HCT116 (cell line): Measurements from ENCODE around the gene PTPN1. TPM values are rescaled to one million over a fixed set of nuclear protein-coding genes. Genes with fewer than 3 reads are reported as not detected.

ENCODE experiments used
- ATAC-seq: fragments of 200-7000 bp; cut with Tn5 transposase; 2 replicates; pipeline ENCODE4 v1.9.1; 2020; ENCODE audit warnings: mild to moderate bottlenecking, moderate library complexity
- BruUV-seq: library from RNA; stranded (reverse); fragments of 400-500 nt; replicated peaks from 2 replicates; lab custom pipeline; 2021; lab: Mats Ljungman, UMichigan
- CTCF ChIA-PET: fragments of 300-600 bp; sonication (Branson Sonifier 250); formaldehyde crosslinking; loops from one replicate; lab custom pipeline; 2021; ENCODE audit warnings: antibody characterized with exemption; lab: Charles Lee
- POLR2A ChIA-PET: fragments of 300-600, 350-600 bp; sonication (Branson Sonifier 250); formaldehyde crosslinking; loops from one replicate; lab custom pipeline; 2021; ENCODE audit warnings: antibody characterized with exemption; lab: Charles Lee
- RAD21 ChIA-PET, 2 experiments: fragments of 300-600 bp; sonication (Branson Sonifier 250); formaldehyde crosslinking; loops; one replicate each; lab custom pipeline; 2023; ENCODE audit warnings: low total read pairs in 2 of 2; ENCODE audit not compliant: uncharacterized antibody in 2 of 2, unreplicated experiment in 2 of 2, low non-redundant PET in 1 of 2; lab: Charles Lee
- DNase-seq: peaks from one replicate; pipeline ENCODE4 v3.0.0-alpha.2; 2010; ENCODE audit warnings: low read depth, low spot score
- H2AFZ ChIP-seq: fragments of 200-600 bp; shearing (Covaris generic), sonication (generic); 2 replicates; pipeline ENCODE4 v1.6.1; 2017; ENCODE audit warnings: low read depth, mixed run types, mixed read lengths, antibody characterized with exemption, low read length; ENCODE audit not compliant: poor library complexity, severe bottlenecking
- H3K27ac ChIP-seq: 2 replicates; pipeline ENCODE4 v1.5.1; 2012; ENCODE audit warnings: low read depth, low read length
- H3K27me3 ChIP-seq: fragments of 200-600 bp; sonication (generic); 2 replicates; pipeline ENCODE4 v1.6.1; 2016; ENCODE audit warnings: mixed run types, low read length, mixed read lengths; ENCODE audit not compliant: insufficient read depth
- H3K36me3 ChIP-seq, 2 experiments: fragments of 200-500 bp in 1 of 2; fragments of 200-600 bp in 1 of 2; sonication (Bioruptor generic) in 1 of 2; sonication (generic) in 1 of 2; 2 replicates each; pipeline versions ENCODE4 v1.5.1 to v1.6.1; 2014 to 2016; ENCODE audit warnings: low read length in 2 of 2, inconsistent platforms in 1 of 2, mixed read lengths in 1 of 2, mixed run types in 1 of 2; ENCODE audit not compliant: insufficient read depth in 2 of 2, control insufficient read depth in 1 of 2
- H3K4me1 ChIP-seq, 2 experiments: fragments of 200-600 bp in 1 of 2; sonication (generic) in 1 of 2; 2 replicates each; pipeline versions ENCODE4 v1.5.1 to v1.6.1; 2012 to 2017; ENCODE audit warnings: low read length in 2 of 2, inconsistent platforms in 1 of 2, mild to moderate bottlenecking in 1 of 2, mixed read lengths in 1 of 2, mixed run types in 1 of 2, moderate library complexity in 1 of 2; ENCODE audit not compliant: insufficient read depth in 2 of 2, control insufficient read depth in 1 of 2
- H3K4me2 ChIP-seq: fragments of 200-600 bp; sonication (generic); 2 replicates; pipeline ENCODE4 v1.6.1; 2017; ENCODE audit warnings: mixed run types, low read length, mixed read lengths
- H3K4me3 ChIP-seq, 2 experiments: fragments of 200-600 bp in 1 of 2; sonication (generic) in 1 of 2; replicated peaks in 1 of 2; 2 replicates each; pipeline ENCODE4 v1.5.1; 2011 to 2016; ENCODE audit warnings: low read length in 2 of 2, control low read depth in 1 of 2, low read depth in 1 of 2, mild to moderate bottlenecking in 1 of 2, mixed read lengths in 1 of 2, mixed run types in 1 of 2
- H3K79me2 ChIP-seq: fragments of 200-600 bp; sonication (generic); 2 replicates; pipeline ENCODE4 v1.6.1; 2017; ENCODE audit warnings: mild to moderate bottlenecking, mixed run types, low read length, moderate library complexity, mixed read lengths; ENCODE audit not compliant: insufficient read depth
- H3K9ac ChIP-seq: fragments of 200-600 bp; sonication (generic); 2 replicates; pipeline ENCODE4 v1.6.1; 2016; ENCODE audit warnings: low read length, mixed read lengths
- H3K9me2 ChIP-seq: fragments of 200-600 bp; sonication (generic), shearing (Covaris generic); 2 replicates; pipeline ENCODE4 v1.6.1; 2017; ENCODE audit warnings: mixed run types, mild to moderate bottlenecking, moderate library complexity; ENCODE audit not compliant: insufficient read depth
- H3K9me3 ChIP-seq, 2 experiments: fragments of 200-500 bp in 1 of 2; fragments of 200-600 bp in 1 of 2; sonication (Bioruptor generic) in 1 of 2; sonication (generic) in 1 of 2; 2 replicates each; pipeline ENCODE4 v1.6.1; 2014 to 2017; ENCODE audit warnings: low read length in 2 of 2, mixed read lengths in 2 of 2, inconsistent platforms in 1 of 2, low read depth in 1 of 2, mild to moderate bottlenecking in 1 of 2, mixed run types in 1 of 2, moderate library complexity in 1 of 2; ENCODE audit not compliant: control insufficient read depth in 1 of 2, insufficient read depth in 1 of 2
- H4K20me1 ChIP-seq: fragments of 200-600 bp; sonication (generic), shearing (Covaris generic); 2 replicates; pipeline ENCODE4 v1.6.1; 2017; ENCODE audit warnings: mixed run types, mild to moderate bottlenecking, moderate library complexity; ENCODE audit not compliant: insufficient read depth
- ATF3 ChIP-seq: IDR thresholded peaks from 2 replicates; pipeline ENCODE4 v1.6.1; 2012
- CBX3 ChIP-seq: IDR thresholded peaks from 2 replicates; pipeline ENCODE4 v1.6.1; 2012; ENCODE audit warnings: low read depth
- CEBPB ChIP-seq: IDR thresholded peaks from 2 replicates; pipeline ENCODE4 v1.6.1; 2012; ENCODE audit warnings: low read depth
- CTCF ChIP-seq, 3 experiments: fragments of 200-600 bp in 1 of 3; sonication (generic) in 1 of 3; IDR thresholded peaks in 2 of 3; conservative IDR thresholded peaks in 1 of 3; 2 replicates each; pipeline ENCODE4 v1.5.1; 2012 to 2017; ENCODE audit warnings: low read depth in 2 of 3, low read length in 2 of 3, antibody characterized with exemption in 1 of 3, borderline replicate concordance in 1 of 3, control low read depth in 1 of 3, mild to moderate bottlenecking in 1 of 3, mixed read lengths in 1 of 3, mixed run types in 1 of 3, moderate library complexity in 1 of 3; ENCODE audit not compliant: insufficient read depth in 1 of 3
- EZH2phosphoT487 ChIP-seq: fragments of 200-600 bp; IDR thresholded peaks from 2 replicates; pipeline ENCODE4 v1.6.1; 2018; ENCODE audit warnings: antibody characterized with exemption, borderline replicate concordance
- FOSL1 ChIP-seq: IDR thresholded peaks from 2 replicates; pipeline ENCODE4 v1.6.1; 2012; ENCODE audit warnings: low read depth
- POLR2A ChIP-seq: IDR thresholded peaks from 2 replicates; pipeline ENCODE4 v1.7.0; 2011; ENCODE audit warnings: borderline replicate concordance; ENCODE audit not compliant: insufficient read depth, insufficient read length; ENCODE audit errors: extremely low read depth
- RAD21 ChIP-seq: IDR thresholded peaks from 2 replicates; pipeline ENCODE4 v1.6.1; 2012; ENCODE audit warnings: low read depth, mild to moderate bottlenecking
- REST ChIP-seq: IDR thresholded peaks from 2 replicates; pipeline ENCODE4 v1.6.1; 2012; ENCODE audit warnings: low read depth
- TCF7L2 ChIP-seq: IDR thresholded peaks from 2 replicates; pipeline ENCODE4 v1.7.0; 2011; ENCODE audit warnings: borderline replicate concordance, inconsistent platforms; ENCODE audit not compliant: insufficient read depth, insufficient read length; ENCODE audit errors: extremely low read depth
- intact Hi-C: fragments of 100-400 bp; cut with micrococcal nuclease; formaldehyde crosslinking; loops from 2 replicates; pipeline ENCODE4 v1.10.0; 2022
- total RNA-seq: library from RNA; stranded (reverse); gene quantifications from one replicate; pipeline ENCODE4 v1.2.1, GENCODE V29; 2021; ENCODE audit not compliant: unreplicated experiment

PTPN1 gene
- total RNA-seq, 1 experiment from 2014 or later = 47.5 TPM

- Histone ChIP-seq H3K9ac (peak overlapping the region; percentile 56), H4K20me1 (no peaks in the 10 kb centered on the region), H3K79me2 (peaks cover 92% of the 10 kb centered on the region), H3K4me3 (no peak overlapping the region), H3K27me3 (no peaks in the 10 kb centered on the region), H3K4me1 (peaks cover 48 to 56% of the 10 kb centered on the region in 2 experiments), H3K36me3 (peaks cover 2 to 8% of the 10 kb centered on the region in 2 experiments; a peak in 2 of 4 replicates), H3K4me2 (peak overlapping the region; percentile 67), H3K9me3 (no peaks in the 10 kb centered on the region), H2AFZ (no peak overlapping the region), H3K27ac (peak overlapping the region; percentile 65; the same call in 1 of the 2 replicates), H3K9me2 (no peaks in the 10 kb centered on the region)
- DNase-seq (no peak), ATAC-seq (no peak)
- RAD21 ChIA-PET = no interaction called here
- POLR2A ChIA-PET = interaction anchor here (1.3 to 1.5 kb wide), 2 partner anchors 11 to 17 kb away, joined by 4 to 5 read pairs; no protein-coding TSS in a partner anchor
- TF ChIP-seq TCF7L2 = no peak
- no peak for TF ChIP-seq FOSL1
- no peak for TF ChIP-seq REST
- no peak for TF ChIP-seq POLR2A
- no peak for TF ChIP-seq CEBPB
- no peak for TF ChIP-seq RAD21
- TF ChIP-seq CBX3 = no peak
- no peak for TF ChIP-seq CTCF (IDR thresholded peaks at IDR 0.05 in 2 of 3, conservative IDR thresholded peaks at IDR 0.05 in 1 of 3; ENCODE audit: borderline replicate concordance in 1 of 3, insufficient read depth in 1 of 3, low read depth in 2 of 3, low read length in 2 of 3)
- TF ChIP-seq ATF3 = no peak
- no peak for TF ChIP-seq EZH2phosphoT487
- no TSS peak for BruUV-seq
- CTCF ChIA-PET = interaction anchor here (1.1 kb wide), 1 partner anchor 51 kb away, joined by 3 read pairs; no protein-coding TSS in a partner anchor
- intact Hi-C loops = loop anchor here (5.0 kb wide), 1 partner anchor 45 kb away; the partner anchor contains the start of gene PTPN1
Measured at GRCh38 chr20:50557549-50558134, 47.5 kb downstream of the PTPN1 start.
